Measurements from ENCODE around the gene ZNF32. TPM values are rescaled to one million over a fixed set of nuclear protein-coding genes. Genes with fewer than 3 reads are reported as not detected.

The ZNF32 gene
- total and polyA plus RNA-seq, 4 donors: 21.4 to 60.8 (median 30.8) TPM

DNA sequence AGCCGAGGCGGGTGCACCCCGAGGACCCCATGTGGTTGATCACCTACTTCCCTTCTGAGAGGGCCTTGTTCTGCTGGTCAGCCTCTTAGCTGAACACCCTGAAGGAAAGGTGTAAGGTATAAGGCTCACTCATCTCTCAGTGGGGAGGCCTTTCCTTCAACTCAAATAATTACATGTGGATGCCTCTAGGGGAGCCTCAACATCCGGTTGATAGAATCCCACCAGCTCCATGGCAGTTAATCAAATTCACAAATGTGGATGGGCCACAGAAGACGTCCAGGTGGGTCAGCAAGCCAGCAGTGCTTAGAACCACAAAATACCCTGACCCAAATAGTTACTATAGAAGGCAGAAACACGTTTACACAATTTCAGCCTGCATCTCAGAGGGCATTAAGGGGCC, 37.7 kb upstream of the ZNF32 start:
- Histone ChIP-seq H3K27me3 (ENCODE audit: control insufficient read depth in 3 of 3, insufficient read depth in 3 of 3, low read length in 2 of 3) (peaks cover 0 to 15% (median 0%) of the 10 kb centered on the region in 3 donors), H3K4me1 (ENCODE audit: control insufficient read depth in 5 of 5, insufficient read depth in 5 of 5, low read length in 5 of 5) (peaks cover 0 to 15% (median 3%) of the 10 kb centered on the region in 5 donors), H3K36me3 (ENCODE audit: control insufficient read depth in 4 of 4, insufficient read depth in 4 of 4, low read length in 4 of 4) (no peaks in the 10 kb centered on the region), H3K4me3 (no peak overlapping the region), H3K9ac (ENCODE audit: insufficient read depth in 1 of 2, low read length in 2 of 2) (no peak overlapping the region), H3K27ac (ENCODE audit: low read depth in 1 of 2, low read length in 1 of 2) (no peak overlapping the region), H3K9me3 (ENCODE audit: control insufficient read depth in 4 of 4, insufficient read depth in 3 of 4, low read length in 3 of 4) (no peaks in the 10 kb centered on the region)
- TF ChIP-seq, protein P1, sequence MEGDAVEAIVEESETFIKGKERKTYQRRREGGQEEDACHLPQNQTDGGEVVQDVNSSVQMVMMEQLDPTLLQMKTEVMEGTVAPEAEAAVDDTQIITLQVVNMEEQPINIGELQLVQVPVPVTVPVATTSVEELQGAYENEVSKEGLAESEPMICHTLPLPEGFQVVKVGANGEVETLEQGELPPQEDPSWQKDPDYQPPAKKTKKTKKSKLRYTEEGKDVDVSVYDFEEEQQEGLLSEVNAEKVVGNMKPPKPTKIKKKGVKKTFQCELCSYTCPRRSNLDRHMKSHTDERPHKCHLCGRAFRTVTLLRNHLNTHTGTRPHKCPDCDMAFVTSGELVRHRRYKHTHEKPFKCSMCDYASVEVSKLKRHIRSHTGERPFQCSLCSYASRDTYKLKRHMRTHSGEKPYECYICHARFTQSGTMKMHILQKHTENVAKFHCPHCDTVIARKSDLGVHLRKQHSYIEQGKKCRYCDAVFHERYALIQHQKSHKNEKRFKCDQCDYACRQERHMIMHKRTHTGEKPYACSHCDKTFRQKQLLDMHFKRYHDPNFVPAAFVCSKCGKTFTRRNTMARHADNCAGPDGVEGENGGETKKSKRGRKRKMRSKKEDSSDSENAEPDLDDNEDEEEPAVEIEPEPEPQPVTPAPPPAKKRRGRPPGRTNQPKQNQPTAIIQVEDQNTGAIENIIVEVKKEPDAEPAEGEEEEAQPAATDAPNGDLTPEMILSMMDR (IDR thresholded peaks at IDR 0.05; ENCODE audit: control extremely low read depth, extremely low read depth): no peak
- ATAC-seq (ENCODE audit: insufficient read depth, low FRiP score) (no peak), DNase-seq (no peak)
- 80 to 84% methylated on average over 6 of the region's 6 CpGs for WGBS, 2 donors

GRCh38 chr10:43685744-43686143, 37.1 kb upstream of the ZNF32 start:
- Histone ChIP-seq H3K27me3 (ENCODE audit: control insufficient read depth in 3 of 3, insufficient read depth in 3 of 3, low read length in 2 of 3) (peaks cover 0 to 10% (median 0%) of the 10 kb centered on the region in 3 donors), H3K4me3 (no peak overlapping the region), H3K9ac (ENCODE audit: insufficient read depth in 1 of 2, low read length in 2 of 2) (no peak overlapping the region), H3K27ac (ENCODE audit: low read depth in 1 of 2, low read length in 1 of 2) (no peak overlapping the region), H3K4me1 (ENCODE audit: control insufficient read depth in 5 of 5, insufficient read depth in 5 of 5, low read length in 5 of 5) (peaks cover 0 to 19% (median 3%) of the 10 kb centered on the region in 5 donors), H3K36me3 (ENCODE audit: control insufficient read depth in 4 of 4, insufficient read depth in 4 of 4, low read length in 4 of 4) (no peaks in the 10 kb centered on the region), H3K9me3 (ENCODE audit: control insufficient read depth in 4 of 4, insufficient read depth in 3 of 4, low read length in 3 of 4) (no peaks in the 10 kb centered on the region)
- WGBS, 2 donors: 86 to 88% methylated on average over 8 of the region's 8 CpGs
- no peak for DNase-seq
- no peak for ATAC-seq (ENCODE audit: insufficient read depth, low FRiP score)
- TF ChIP-seq, protein P1 (IDR thresholded peaks at IDR 0.05; ENCODE audit: control extremely low read depth, extremely low read depth): no peak

DNA sequence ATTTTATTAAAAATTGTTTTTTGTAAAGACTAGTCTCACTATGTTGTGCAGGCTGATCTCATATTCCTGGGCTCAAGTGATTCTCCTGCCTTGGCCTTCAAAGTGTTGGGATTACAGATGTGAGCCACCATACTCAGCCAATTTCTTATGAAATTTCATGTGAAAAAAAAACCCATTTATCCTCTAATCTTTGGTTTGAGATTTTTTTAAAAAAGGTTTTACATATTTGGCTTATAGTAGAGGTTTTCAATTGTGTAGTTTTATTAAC, 35.5 kb upstream of the ZNF32 start:
- Histone ChIP-seq H3K4me1 (ENCODE audit: control insufficient read depth in 5 of 5, insufficient read depth in 5 of 5, low read length in 5 of 5) (peaks cover 0 to 22% (median 3%) of the 10 kb centered on the region in 5 donors), H3K27me3 (ENCODE audit: control insufficient read depth in 3 of 3, insufficient read depth in 3 of 3, low read length in 2 of 3) (peaks cover 0 to 10% (median 0%) of the 10 kb centered on the region in 3 donors), H3K27ac (ENCODE audit: low read depth in 1 of 2, low read length in 1 of 2) (no peak overlapping the region), H3K36me3 (ENCODE audit: control insufficient read depth in 4 of 4, insufficient read depth in 4 of 4, low read length in 4 of 4) (no peaks in the 10 kb centered on the region), H3K9me3 (ENCODE audit: control insufficient read depth in 4 of 4, insufficient read depth in 3 of 4, low read length in 3 of 4) (no peaks in the 10 kb centered on the region), H3K9ac (ENCODE audit: insufficient read depth in 1 of 2, low read length in 2 of 2) (no peak overlapping the region), H3K4me3 (no peak overlapping the region)
- ATAC-seq (ENCODE audit: insufficient read depth, low FRiP score) (no peak), DNase-seq (no peak)
- TF ChIP-seq, protein P1 (IDR thresholded peaks at IDR 0.05; ENCODE audit: control extremely low read depth, extremely low read depth): no peak

Data from lung (tissue), 12 donors.